H9 (cell line): ENCODE measurements around the gene ERC2. TPM values are rescaled to one million over a fixed set of nuclear protein-coding genes. Genes with fewer than 3 reads are reported as not detected.

Experiments
- DNase-seq: peaks from one replicate; pipeline ENCODE4 v3.0.0-alpha.2; 2017
- H2AFZ ChIP-seq: one replicate; pipeline ENCODE4 v1.6.1; 2013; ENCODE audit warnings: mild to moderate bottlenecking, low read length, control low read depth, moderate library complexity
- H2AK5ac ChIP-seq: 2 replicates; pipeline ENCODE4 v1.6.1; 2013; ENCODE audit warnings: low read length, control low read depth, mixed read lengths; ENCODE audit not compliant: insufficient read length
- H2BK120ac ChIP-seq: one replicate; pipeline ENCODE4 v1.6.1; 2013; ENCODE audit warnings: low read depth, mild to moderate bottlenecking, low read length, control low read depth, inconsistent platforms; ENCODE audit not compliant: poor library complexity, severe bottlenecking
- H2BK12ac ChIP-seq: 2 replicates; pipeline ENCODE4 v1.6.1; 2013; ENCODE audit warnings: low read length, control low read depth, mixed read lengths, low read depth; ENCODE audit not compliant: insufficient read length
- H2BK15ac ChIP-seq: 2 replicates; pipeline ENCODE4 v1.6.1; 2013; ENCODE audit warnings: low read depth, low read length, control low read depth
- H2BK20ac ChIP-seq: one replicate; pipeline ENCODE4 v1.6.1; 2013; ENCODE audit warnings: low read depth, mild to moderate bottlenecking, low read length, control low read depth, inconsistent platforms; ENCODE audit not compliant: poor library complexity, severe bottlenecking
- H2BK5ac ChIP-seq: 2 replicates; pipeline ENCODE4 v1.6.1; 2013; ENCODE audit warnings: low read length, control low read depth, mixed read lengths; ENCODE audit not compliant: insufficient read length
- H3K14ac ChIP-seq: 2 replicates; pipeline ENCODE4 v1.6.1; 2013; ENCODE audit warnings: low read length, control low read depth; ENCODE audit not compliant: insufficient read depth
- H3K18ac ChIP-seq: 2 replicates; pipeline ENCODE4 v1.6.1; 2013; ENCODE audit warnings: low read depth, mild to moderate bottlenecking, mixed read lengths, low read length, control low read depth; ENCODE audit not compliant: insufficient read length
- H3K23ac ChIP-seq: 2 replicates; pipeline ENCODE4 v1.6.1; 2013; ENCODE audit warnings: low read length, control low read depth, mixed read lengths, low read depth; ENCODE audit not compliant: insufficient read length
- H3K23me2 ChIP-seq: 2 replicates; pipeline ENCODE4 v1.6.1; 2013; ENCODE audit warnings: low read depth, mild to moderate bottlenecking, mixed read lengths, low read length, control low read depth; ENCODE audit not compliant: insufficient read length, poor library complexity, severe bottlenecking
- H3K27ac ChIP-seq: 2 replicates; pipeline ENCODE4 v1.5.1; 2013; ENCODE audit warnings: low read length, control low read depth, mixed read lengths, low read depth; ENCODE audit not compliant: insufficient read length
- H3K27me3 ChIP-seq: 2 replicates; pipeline ENCODE4 v1.6.1; 2013; ENCODE audit warnings: low read length, control low read depth, inconsistent platforms; ENCODE audit not compliant: insufficient read depth
- H3K4ac ChIP-seq: 2 replicates; pipeline ENCODE4 v1.6.1; 2013; ENCODE audit warnings: low read depth, mild to moderate bottlenecking, control low read depth, inconsistent platforms, low read length, moderate library complexity
- H3K4me1 ChIP-seq: 2 replicates; pipeline ENCODE4 v1.6.1; 2013; ENCODE audit warnings: low read length, control low read depth, inconsistent platforms; ENCODE audit not compliant: insufficient read depth
- H3K4me2 ChIP-seq: 2 replicates; pipeline ENCODE4 v1.6.1; 2013; ENCODE audit warnings: low read length, control low read depth, mixed read lengths; ENCODE audit not compliant: insufficient read length, insufficient read depth
- H3K56ac ChIP-seq: 2 replicates; pipeline ENCODE4 v1.6.1; 2013; ENCODE audit warnings: low read depth, mild to moderate bottlenecking, mixed read lengths, low read length, control low read depth; ENCODE audit not compliant: insufficient read length
- H3K79me1 ChIP-seq: 2 replicates; pipeline ENCODE4 v1.6.1; 2013; ENCODE audit warnings: low read depth, mild to moderate bottlenecking, moderate library complexity, low read length, control low read depth, inconsistent platforms; ENCODE audit not compliant: insufficient read depth, poor library complexity, severe bottlenecking
- H3K79me2 ChIP-seq: 2 replicates; pipeline ENCODE4 v1.6.1; 2013; ENCODE audit warnings: low read length, control low read depth, inconsistent platforms; ENCODE audit not compliant: insufficient read depth
- H3K9ac ChIP-seq: 2 replicates; pipeline ENCODE4 v1.6.1; 2013; ENCODE audit warnings: low read length, control low read depth, mixed read lengths; ENCODE audit not compliant: insufficient read length; ENCODE audit errors: extremely low read depth
- H3K9me3 ChIP-seq: one replicate; pipeline ENCODE4 v1.6.1; 2013; ENCODE audit warnings: low read depth, low read length, inconsistent platforms; ENCODE audit not compliant: control insufficient read depth
- H3T11ph ChIP-seq: one replicate; pipeline ENCODE4 v1.6.1; 2013; ENCODE audit warnings: mild to moderate bottlenecking, low read length, control low read depth, inconsistent platforms
- H4K20me1 ChIP-seq: one replicate; pipeline ENCODE4 v1.6.1; 2013; ENCODE audit not compliant: control insufficient read depth, insufficient read length, insufficient read depth
- H4K5ac ChIP-seq: 2 replicates; pipeline ENCODE4 v1.6.1; 2013; ENCODE audit warnings: low read depth, mild to moderate bottlenecking, mixed read lengths, low read length, control low read depth; ENCODE audit not compliant: insufficient read length
- H4K8ac ChIP-seq: replicated peaks from 2 replicates; pipeline ENCODE4 v1.6.1; 2013; ENCODE audit warnings: low read length, control low read depth, mixed read lengths, low read depth; ENCODE audit not compliant: insufficient read length
- H4K91ac ChIP-seq: 2 replicates; pipeline ENCODE4 v1.6.1; 2013; ENCODE audit warnings: low read depth, mild to moderate bottlenecking, moderate library complexity, mixed read lengths, low read length, control low read depth; ENCODE audit not compliant: insufficient read length
- H3K27ac Mint-ChIP-seq, 3 experiments: 2 replicates in 2 of 3; 3 replicates in 1 of 3; pipeline ENCODE4 v1.8.0; 2020 to 2021; ENCODE audit warnings: mixed read lengths in 3 of 3, mild to moderate bottlenecking in 1 of 3, moderate library complexity in 1 of 3
- H3K27me3 Mint-ChIP-seq: 2 replicates; pipeline ENCODE4 v1.8.0; 2021; ENCODE audit warnings: low read depth, mild to moderate bottlenecking, moderate library complexity, mixed read lengths
- H3K36me3 Mint-ChIP-seq, 3 experiments: 2 replicates in 2 of 3; 3 replicates in 1 of 3; pipeline ENCODE4 v1.8.0; 2020 to 2021; ENCODE audit warnings: low read depth in 3 of 3, mixed read lengths in 3 of 3; ENCODE audit not compliant: insufficient read depth in 1 of 3
- H3K4me1 Mint-ChIP-seq, 2 experiments: 2 replicates each; pipeline ENCODE4 v1.8.0; 2020; ENCODE audit warnings: mixed read lengths in 2 of 2
- H3K4me3 Mint-ChIP-seq, 2 experiments: 2 replicates in 1 of 2; 3 replicates in 1 of 2; pipeline ENCODE4 v1.8.0; 2020 to 2021; ENCODE audit warnings: mild to moderate bottlenecking in 2 of 2, mixed read lengths in 2 of 2, moderate library complexity in 1 of 2
- H3K9me3 Mint-ChIP-seq, 2 experiments: 2 replicates in 1 of 2; 3 replicates in 1 of 2; pipeline ENCODE4 v1.8.0; 2020; ENCODE audit warnings: mild to moderate bottlenecking in 2 of 2, mixed read lengths in 2 of 2, moderate library complexity in 1 of 2
- CTCF ChIP-seq: fragments of 200-600 bp; sonication (generic); conservative IDR thresholded peaks from 3 replicates; pipeline ENCODE4 v1.8.0; 2021; ENCODE audit warnings: antibody characterized with exemption, mild to moderate bottlenecking
- WGBS: extraction: QIAGEN DNeasy Blood & Tissue Kit; methylation state at CpG from one replicate; pipeline ENCODE4 v1.1.7; 2013; ENCODE audit warnings: missing lambda C conversion rate, low lambda C conversion rate, mixed read lengths; ENCODE audit not compliant: insufficient read length; ENCODE audit errors: extremely low coverage; 5-methylcytosine and 5-hydroxymethylcytosine counted together
- total RNA-seq: library from RNA; stranded (reverse); gene quantifications from 2 replicates; pipeline ENCODE4 v1.2.1, GENCODE V29; 2021

The ERC2 gene
- total RNA-seq, 1 experiment from 2014 or later = 15.4 TPM

DNA sequence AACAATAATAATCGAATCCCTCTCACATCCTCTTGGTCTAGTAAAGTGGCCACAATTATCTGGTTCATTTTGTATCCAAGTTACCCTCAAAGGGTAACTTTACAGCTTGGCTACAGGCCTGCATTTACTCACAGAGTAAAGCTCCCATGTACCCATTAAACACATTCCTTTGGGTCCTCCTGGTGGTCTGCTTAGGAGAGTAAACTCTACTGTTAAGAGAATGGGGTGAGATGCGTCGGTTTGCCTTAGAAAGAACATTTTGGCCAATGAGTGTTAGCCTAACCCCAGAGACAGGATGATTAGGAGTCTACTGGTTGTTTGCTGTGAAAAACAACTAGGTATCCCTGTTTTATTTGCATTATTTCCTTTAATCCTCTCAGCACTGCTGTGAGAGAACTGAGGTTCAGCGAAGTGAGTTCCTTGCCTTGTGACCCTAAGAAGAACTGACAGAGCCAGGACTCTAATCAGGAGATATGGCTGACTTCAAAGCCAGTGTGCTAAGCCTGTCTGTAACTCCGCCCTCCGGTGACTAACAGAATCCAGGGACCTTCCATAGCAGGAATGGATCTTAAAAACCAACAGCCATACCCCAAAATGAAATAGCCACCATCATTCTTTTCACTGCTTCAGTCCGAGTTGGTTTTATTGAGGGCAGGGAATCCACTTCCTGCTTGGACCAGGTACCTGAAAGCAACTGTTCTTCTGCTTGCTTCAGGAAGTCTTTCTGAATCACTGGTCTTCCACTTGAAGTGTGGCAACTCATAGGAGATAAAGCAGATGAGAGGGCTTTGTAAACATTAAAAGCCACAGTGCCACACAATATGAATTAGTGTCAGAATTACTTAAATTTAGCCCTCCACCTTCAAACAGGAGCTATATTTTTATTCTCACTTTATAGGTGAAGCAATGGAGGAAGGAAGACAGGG lies 663.8 kb downstream of the ERC2 start:
- DNase-seq = no peak
- H3K79me2 ChIP-seq = no peaks in the 10 kb centered on the region
- Mint-ChIP-seq H3K4me1 (0 out of 4 replicates have a peak, but pooled peaks cover 0 to 6% of the 10 kb centered on the region in 2 experiments), H3K36me3 (no peaks in the 10 kb centered on the region), H3K27me3 (no peaks in the 10 kb centered on the region), H3K9me3 (no peaks in the 10 kb centered on the region), H3K27ac (no peak overlapping the region), H3K4me3 (no peak overlapping the region)
- H3T11ph ChIP-seq = no peak overlapping the region
- H2BK5ac ChIP-seq = no peak overlapping the region
- no peaks in the 10 kb centered on the region for H3K27me3 ChIP-seq
- no peak overlapping the region for H2BK120ac ChIP-seq
- no peaks in the 10 kb centered on the region for H3K23me2 ChIP-seq
- H4K20me1 ChIP-seq = no peaks in the 10 kb centered on the region
- H3K14ac ChIP-seq = no peak overlapping the region
- no peak overlapping the region for H3K27ac ChIP-seq
- H2BK15ac ChIP-seq = no peak overlapping the region
- no peak overlapping the region for H3K4ac ChIP-seq
- no peak overlapping the region for H2AK5ac ChIP-seq
- H3K9ac ChIP-seq = no peak overlapping the region
- H4K5ac ChIP-seq = no peak overlapping the region
- H3K23ac ChIP-seq = no peak overlapping the region
- TF ChIP-seq CTCF = peak; percentile 2; the same call in 1 of the 3 replicates
- no peak overlapping the region for H3K18ac ChIP-seq
- no peaks in the 10 kb centered on the region for H3K79me1 ChIP-seq
- no peak overlapping the region for H4K91ac ChIP-seq
- no peak overlapping the region for H2BK20ac ChIP-seq
- no peak overlapping the region for H3K56ac ChIP-seq
- H3K4me1 ChIP-seq = no peaks in the 10 kb centered on the region
- WGBS = no CpG with 5 or more reads among the region's 7 CpGs
- H4K8ac ChIP-seq = no peak overlapping the region
- no peak overlapping the region for H3K4me2 ChIP-seq
- no peak overlapping the region for H2AFZ ChIP-seq
- H3K9me3 ChIP-seq = no peaks in the 10 kb centered on the region
- H2BK12ac ChIP-seq = no peak overlapping the region
